K562 (cell line): Measurements from ENCODE around the gene ASB12. TPM values are rescaled to one million over a fixed set of nuclear protein-coding genes. Genes with fewer than 3 reads are reported as not detected.

ENCODE experiments used
- ATAC-seq: fragments of 200-7000 bp; cut with Tn5 transposase; 3 replicates; pipeline ENCODE4 v1.9.1; 2020; ENCODE audit warnings: moderate library complexity
- BruUV-seq: library from RNA; stranded (reverse); fragments of 400-500 nt; replicated peaks from 2 replicates; lab custom pipeline; 2021; lab: Mats Ljungman, UMichigan
- CTCF ChIA-PET: fragments of 300-600 bp; formaldehyde crosslinking; extraction: SDS; loops from one replicate; lab custom pipeline; 2021; ENCODE audit warnings: low intra/inter-chr PET ratio; lab: Yijun Ruan, JAX
- POLR2A ChIA-PET: fragments of 300-600, 350-650 bp; sonication (Branson Sonifier 250); formaldehyde crosslinking; extraction: SDS; loops from one replicate; lab custom pipeline; 2021; ENCODE audit warnings: antibody characterized with exemption, inconsistent platforms; lab: Yijun Ruan, JAX
- DNase-seq, 4 experiments: peaks; one replicate each; pipeline versions ENCODE4 v3.0.0 to v3.0.0-alpha.2; 2011 to 2018; ENCODE audit warnings: low spot score in 3 of 4, mixed read lengths in 3 of 4; ENCODE audit errors: extremely low read depth in 1 of 4
- FAIRE-seq: peaks from 2 replicates; lab custom pipeline; 2011; peaks lifted over from hg19 to GRCh38; lab: Jason Lieb, UNC
- H2AFZ ChIP-seq: 2 replicates; pipeline ENCODE4 v1.6.0; 2011; ENCODE audit warnings: low read depth, low read length, control low read depth, inconsistent platforms
- H3K27ac ChIP-seq: fragments of 200-600 bp; 3 replicates; pipeline ENCODE4 v1.8.0; 2011; ENCODE audit warnings: low read depth, mild to moderate bottlenecking, control low read depth, inconsistent platforms, low read length, moderate library complexity, mixed read lengths; ENCODE audit errors: extremely low read depth
- H3K27me3 ChIP-seq, 2 experiments: fragments of 300-600 bp in 1 of 2; 2 replicates in 1 of 2; 3 replicates in 1 of 2; pipeline versions ENCODE4 v1.6.0 to v1.8.0; 2011; ENCODE audit warnings: inconsistent platforms in 2 of 2, low read length in 2 of 2, mild to moderate bottlenecking in 1 of 2, mixed read lengths in 1 of 2, moderate library complexity in 1 of 2; ENCODE audit not compliant: control insufficient read depth in 2 of 2, insufficient read depth in 2 of 2
- H3K36me3 ChIP-seq: fragments of 300-600 bp; 3 replicates; pipeline ENCODE4 v1.8.0; 2011; ENCODE audit warnings: mild to moderate bottlenecking, low read length, inconsistent platforms; ENCODE audit not compliant: control insufficient read depth, insufficient read depth
- H3K4me1 ChIP-seq, 2 experiments: fragments of 200-600 bp in 1 of 2; replicated peaks in 1 of 2; 2 replicates in 1 of 2; 3 replicates in 1 of 2; pipeline versions ENCODE4 v1.5.1 to v1.8.0; 2011; ENCODE audit warnings: inconsistent platforms in 2 of 2, low read length in 2 of 2, mild to moderate bottlenecking in 1 of 2, mixed read lengths in 1 of 2, moderate library complexity in 1 of 2; ENCODE audit not compliant: control insufficient read depth in 2 of 2, insufficient read depth in 2 of 2
- H3K4me2 ChIP-seq: 2 replicates; pipeline ENCODE4 v1.6.1; 2011; ENCODE audit warnings: low read length, control low read depth, inconsistent platforms, mixed read lengths; ENCODE audit not compliant: insufficient read depth
- H3K4me3 ChIP-seq: fragments of 200-600 bp; sonication (generic), shearing (Covaris generic); 2 replicates; pipeline ENCODE4 v1.5.1; 2016; ENCODE audit warnings: control low read depth, inconsistent platforms
- H3K79me2 ChIP-seq: fragments of 200-600 bp; 3 replicates; pipeline ENCODE4 v1.8.0; 2011; ENCODE audit warnings: low read length, inconsistent platforms; ENCODE audit not compliant: control insufficient read depth, insufficient read depth
- H3K9ac ChIP-seq, 2 experiments: 2 replicates each; pipeline versions ENCODE4 v1.6.0 to v1.6.1; 2011; ENCODE audit warnings: low read depth in 2 of 2, low read length in 2 of 2, control low read depth in 1 of 2, inconsistent platforms in 1 of 2, mild to moderate bottlenecking in 1 of 2, mixed read lengths in 1 of 2; ENCODE audit not compliant: insufficient read depth in 1 of 2
- H3K9me1 ChIP-seq: one replicate; pipeline ENCODE4 v1.6.0; 2011; ENCODE audit warnings: inconsistent platforms, mild to moderate bottlenecking, low read length, moderate library complexity; ENCODE audit not compliant: control insufficient read depth, insufficient read depth
- H3K9me3 ChIP-seq: replicated peaks from 2 replicates; pipeline ENCODE4 v1.5.1; 2011; ENCODE audit warnings: low read depth, low read length, inconsistent platforms; ENCODE audit not compliant: control insufficient read depth, insufficient read depth
- H4K20me1 ChIP-seq: replicated peaks from 2 replicates; pipeline ENCODE4 v1.6.1; 2011; ENCODE audit warnings: low read length, inconsistent platforms, mixed read lengths; ENCODE audit not compliant: control insufficient read depth, insufficient read depth
- MXI1 ChIP-seq: IDR thresholded peaks from 2 replicates; pipeline ENCODE4 v1.6.1; 2011; ENCODE audit warnings: low read depth, mild to moderate bottlenecking, improper control_type of control experiment, low read length
- SLC30A9 ChIP-seq: fragments of 250-450 bp; sonication (Bioruptor Pico); IDR thresholded peaks from 2 replicates; pipeline ENCODE4 v1.8.0; 2022; ENCODE audit warnings: mild to moderate bottlenecking, moderate library complexity
- SMC3 ChIP-seq: conservative IDR thresholded peaks from 2 replicates; pipeline ENCODE4 v1.6.1; 2011; ENCODE audit warnings: low read depth, low read length, improper control_type of control experiment; ENCODE audit not compliant: insufficient read depth
- WGBS: fragments of 100-300 bp; shearing (Covaris generic); methylation state at CpG from one replicate; pipeline ENCODE4 v1.1.6; 2016; ENCODE audit warnings: low coverage, mixed read lengths; ENCODE audit not compliant: insufficient coverage; ENCODE audit errors: missing lambda C conversion rate; 5-methylcytosine and 5-hydroxymethylcytosine counted together
- in situ Hi-C: fragments of 300-500 bp; cut with MboI; formaldehyde crosslinking; loops from 4 replicates; pipeline ENCODE4 v1.15.0; 2018; ENCODE audit warnings: inconsistent platforms, mixed read lengths
- intact Hi-C: fragments of 100-400 bp; cut with micrococcal nuclease; formaldehyde crosslinking; loops from 2 replicates; pipeline ENCODE4 v1.14.2; 2022
- polyA plus RNA-seq, 8 experiments: library from polyadenylated mRNA; depleted of rRNA in 4 of 8; stranded (reverse) in 5 of 8; unstranded in 3 of 8; fragments of >200 nt; fragmentation: Nextera tagmentation in 2 of 8; fragmentation: Illumina TruSeq in 1 of 8; extraction: Ambion mirVana in 2 of 8; extraction: Trizol in 1 of 8; gene quantifications; 2 replicates each; pipeline versions ENCODE4 v1.2.1 to v1.2.3, GENCODE V29; 2011 to 2014; ENCODE audit warnings: inconsistent platforms in 1 of 8, missing spikeins in 1 of 8
- total RNA-seq, 7 experiments: library from RNA; depleted of rRNA in 6 of 7; stranded (reverse); fragments of >200 nt in 6 of 7; fragmentation: Illumina TruSeq in 2 of 7; extraction: Trizol in 2 of 7; gene quantifications; 2 replicates each; pipeline versions ENCODE4 v1.2.1 to v1.2.3, GENCODE V29; 2011 to 2021; ENCODE audit warnings: low replicate concordance in 1 of 7
- TF ChIP-seq, protein P1 (sequence below): fragments of 200-800 bp; sonication (Bioruptor generic); IDR thresholded peaks from 2 replicates; pipeline ENCODE4 v1.6.1; 2017; ENCODE audit warnings: missing genetic modification characterization, missing compliant biosample characterization
- TF ChIP-seq, protein P2 (sequence below): fragments of 450-650 bp; IDR thresholded peaks from one replicate; pipeline ENCODE4 v1.6.1; 2018; ENCODE audit warnings: mild to moderate bottlenecking, moderate library complexity; ENCODE audit not compliant: partially characterized antibody
- TF ChIP-seq, protein P3 (sequence below): fragments of 450-650 bp; IDR thresholded peaks from 2 replicates; pipeline ENCODE4 v1.6.1; 2017; ENCODE audit warnings: antibody characterized with exemption, mild to moderate bottlenecking

Gene ASB12
- total and polyA plus RNA-seq, 9 of the 15 experiments (the other 6 are each of a cell fraction or from before 2014, with no cell fraction given) = 0.14 to 0.70 (median 0.33) TPM; not detected in 2

DNA sequence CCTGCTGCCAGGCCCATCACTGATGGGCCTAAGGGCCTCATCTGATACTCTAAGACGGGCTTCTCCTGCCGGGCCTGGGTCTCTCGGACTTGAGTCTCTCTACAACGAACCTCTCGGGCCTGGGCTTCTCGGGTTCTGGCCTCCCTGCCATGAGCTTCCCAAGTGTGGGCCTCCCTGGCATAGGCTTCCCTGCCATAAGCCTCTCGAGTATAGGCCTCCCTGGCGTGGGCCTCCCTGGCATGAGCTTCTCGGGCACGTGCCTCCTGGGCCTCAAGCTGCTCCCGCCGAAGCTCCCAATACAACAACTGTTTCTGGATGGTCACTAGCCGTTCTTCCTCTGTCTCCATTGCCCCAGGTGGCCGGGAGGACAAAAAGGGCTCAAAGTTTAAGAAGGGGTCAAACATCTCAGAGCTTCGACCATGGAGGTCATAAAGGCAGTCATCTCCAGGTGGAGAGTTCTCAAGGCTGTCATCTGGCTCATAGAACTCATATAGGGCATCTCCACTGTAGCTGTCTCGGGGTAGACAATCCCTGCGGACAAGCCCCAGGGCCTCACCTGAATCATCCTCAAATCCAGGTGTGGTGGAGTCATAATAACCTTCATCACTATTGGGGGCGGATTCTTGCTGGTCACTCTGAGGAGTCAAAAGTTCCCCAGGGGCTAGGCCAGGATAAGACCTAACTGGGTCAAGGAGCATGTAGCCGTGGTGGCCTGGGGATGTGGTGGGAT is 39.0 kb downstream of the ASB12 start:
- Histone ChIP-seq H3K9me3 (no peaks in the 10 kb centered on the region), H3K79me2 (no peaks in the 10 kb centered on the region), H3K4me3 (no peak overlapping the region), H3K4me2 (no peak overlapping the region), H3K36me3 (peaks cover 2% of the 10 kb centered on the region; the same call in 1 of the 3 replicates), H4K20me1 (no peaks in the 10 kb centered on the region), H3K9me1 (no peaks in the 10 kb centered on the region), H3K27me3 (no peaks in the 10 kb centered on the region), H3K4me1 (no peaks in the 10 kb centered on the region), H2AFZ (no peak overlapping the region), H3K9ac (no peak overlapping the region), H3K27ac (no peak overlapping the region)
- CTCF ChIA-PET = no interaction called here
- no peak for ATAC-seq
- TSS peak; percentile 25 for BruUV-seq
- no peak for TF ChIP-seq MXI1
- FAIRE-seq = no peak
- intact Hi-C loops (no loop called here), in situ Hi-C loops (no loop called here)
- DNase-seq = no peak
- 60% methylated on average over 8 of the region's 19 CpGs for WGBS
- POLR2A ChIA-PET = no interaction called here

DNA sequence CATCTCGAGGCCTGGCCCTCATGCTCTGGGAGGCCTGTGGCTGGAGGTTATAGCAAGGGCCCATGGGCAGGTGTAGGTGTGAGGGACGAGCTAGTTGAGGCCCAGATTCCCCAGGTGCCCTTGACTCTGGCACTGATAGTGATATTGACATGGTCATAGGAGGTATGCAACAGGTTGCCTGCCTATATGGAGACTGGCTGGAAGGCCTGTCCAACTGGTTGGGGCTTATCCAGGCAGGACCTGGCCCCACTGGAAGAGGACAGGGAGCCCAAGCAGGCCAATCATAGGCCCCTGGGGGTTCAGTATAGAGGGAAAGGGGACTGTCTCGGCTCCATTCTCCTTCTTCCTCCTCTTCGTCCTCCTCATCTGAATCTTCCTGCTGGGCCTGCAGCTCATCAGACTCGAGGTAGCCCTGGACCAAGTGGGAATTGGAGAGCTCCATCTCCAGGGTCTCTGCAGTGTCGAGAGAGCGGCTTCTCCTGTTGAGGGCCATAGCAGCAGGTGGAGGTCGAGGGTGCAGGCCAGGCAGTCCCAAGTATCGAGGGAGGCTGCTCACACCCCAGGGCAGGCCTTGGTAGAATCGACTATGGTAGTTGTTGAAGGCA is 40.2 kb downstream of the ASB12 start:
- H3K27me3 ChIP-seq = no peaks in the 10 kb centered on the region
- H3K36me3 ChIP-seq = peaks cover 2% of the 10 kb centered on the region; the same call in 1 of the 3 replicates
- FAIRE-seq (no peak), DNase-seq (no peak), ATAC-seq (no peak)
- H3K9ac ChIP-seq = no peak overlapping the region
- no peaks in the 10 kb centered on the region for H3K9me3 ChIP-seq
- H3K9me1 ChIP-seq = no peaks in the 10 kb centered on the region
- H3K4me1 ChIP-seq = no peaks in the 10 kb centered on the region
- 42% methylated on average over 8 of the region's 10 CpGs for WGBS
- no TSS peak for BruUV-seq
- no peaks in the 10 kb centered on the region for H3K79me2 ChIP-seq
- no peaks in the 10 kb centered on the region for H4K20me1 ChIP-seq
- ChIA-PET POLR2A (no interaction called here), CTCF (no interaction called here)
- in situ Hi-C loops = no loop called here
- intact Hi-C loops = no loop called here
- no peak overlapping the region for H3K27ac ChIP-seq
- H2AFZ ChIP-seq = no peak overlapping the region
- H3K4me2 ChIP-seq = no peak overlapping the region
- H3K4me3 ChIP-seq = no peak overlapping the region
- TF ChIP-seq, protein P1, sequence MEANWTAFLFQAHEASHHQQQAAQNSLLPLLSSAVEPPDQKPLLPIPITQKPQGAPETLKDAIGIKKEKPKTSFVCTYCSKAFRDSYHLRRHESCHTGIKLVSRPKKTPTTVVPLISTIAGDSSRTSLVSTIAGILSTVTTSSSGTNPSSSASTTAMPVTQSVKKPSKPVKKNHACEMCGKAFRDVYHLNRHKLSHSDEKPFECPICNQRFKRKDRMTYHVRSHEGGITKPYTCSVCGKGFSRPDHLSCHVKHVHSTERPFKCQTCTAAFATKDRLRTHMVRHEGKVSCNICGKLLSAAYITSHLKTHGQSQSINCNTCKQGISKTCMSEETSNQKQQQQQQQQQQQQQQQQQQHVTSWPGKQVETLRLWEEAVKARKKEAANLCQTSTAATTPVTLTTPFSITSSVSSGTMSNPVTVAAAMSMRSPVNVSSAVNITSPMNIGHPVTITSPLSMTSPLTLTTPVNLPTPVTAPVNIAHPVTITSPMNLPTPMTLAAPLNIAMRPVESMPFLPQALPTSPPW (CRISPR knock-in tag) = no peak
- TF ChIP-seq, protein P2, sequence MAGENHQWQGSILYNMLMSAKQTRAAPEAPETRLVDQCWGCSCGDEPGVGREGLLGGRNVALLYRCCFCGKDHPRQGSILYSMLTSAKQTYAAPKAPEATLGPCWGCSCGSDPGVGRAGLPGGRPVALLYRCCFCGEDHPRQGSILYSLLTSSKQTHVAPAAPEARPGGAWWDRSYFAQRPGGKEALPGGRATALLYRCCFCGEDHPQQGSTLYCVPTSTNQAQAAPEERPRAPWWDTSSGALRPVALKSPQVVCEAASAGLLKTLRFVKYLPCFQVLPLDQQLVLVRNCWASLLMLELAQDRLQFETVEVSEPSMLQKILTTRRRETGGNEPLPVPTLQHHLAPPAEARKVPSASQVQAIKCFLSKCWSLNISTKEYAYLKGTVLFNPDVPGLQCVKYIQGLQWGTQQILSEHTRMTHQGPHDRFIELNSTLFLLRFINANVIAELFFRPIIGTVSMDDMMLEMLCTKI = no peak
- TF ChIP-seq SLC30A9 (CRISPR knock-in tag) = no peak
- TF ChIP-seq, protein P3, sequence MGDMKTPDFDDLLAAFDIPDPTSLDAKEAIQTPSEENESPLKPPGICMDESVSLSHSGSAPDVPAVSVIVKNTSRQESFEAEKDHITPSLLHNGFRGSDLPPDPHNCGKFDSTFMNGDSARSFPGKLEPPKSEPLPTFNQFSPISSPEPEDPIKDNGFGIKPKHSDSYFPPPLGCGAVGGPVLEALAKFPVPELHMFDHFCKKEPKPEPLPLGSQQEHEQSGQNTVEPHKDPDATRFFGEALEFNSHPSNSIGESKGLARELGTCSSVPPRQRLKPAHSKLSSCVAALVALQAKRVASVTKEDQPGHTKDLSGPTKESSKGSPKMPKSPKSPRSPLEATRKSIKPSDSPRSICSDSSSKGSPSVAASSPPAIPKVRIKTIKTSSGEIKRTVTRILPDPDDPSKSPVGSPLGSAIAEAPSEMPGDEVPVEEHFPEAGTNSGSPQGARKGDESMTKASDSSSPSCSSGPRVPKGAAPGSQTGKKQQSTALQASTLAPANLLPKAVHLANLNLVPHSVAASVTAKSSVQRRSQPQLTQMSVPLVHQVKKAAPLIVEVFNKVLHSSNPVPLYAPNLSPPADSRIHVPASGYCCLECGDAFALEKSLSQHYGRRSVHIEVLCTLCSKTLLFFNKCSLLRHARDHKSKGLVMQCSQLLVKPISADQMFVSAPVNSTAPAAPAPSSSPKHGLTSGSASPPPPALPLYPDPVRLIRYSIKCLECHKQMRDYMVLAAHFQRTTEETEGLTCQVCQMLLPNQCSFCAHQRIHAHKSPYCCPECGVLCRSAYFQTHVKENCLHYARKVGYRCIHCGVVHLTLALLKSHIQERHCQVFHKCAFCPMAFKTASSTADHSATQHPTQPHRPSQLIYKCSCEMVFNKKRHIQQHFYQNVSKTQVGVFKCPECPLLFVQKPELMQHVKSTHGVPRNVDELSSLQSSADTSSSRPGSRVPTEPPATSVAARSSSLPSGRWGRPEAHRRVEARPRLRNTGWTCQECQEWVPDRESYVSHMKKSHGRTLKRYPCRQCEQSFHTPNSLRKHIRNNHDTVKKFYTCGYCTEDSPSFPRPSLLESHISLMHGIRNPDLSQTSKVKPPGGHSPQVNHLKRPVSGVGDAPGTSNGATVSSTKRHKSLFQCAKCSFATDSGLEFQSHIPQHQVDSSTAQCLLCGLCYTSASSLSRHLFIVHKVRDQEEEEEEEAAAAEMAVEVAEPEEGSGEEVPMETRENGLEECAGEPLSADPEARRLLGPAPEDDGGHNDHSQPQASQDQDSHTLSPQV = no peak
- no peak for TF ChIP-seq SMC3
